ENCODE results near the gene ADCYAP1.
"Not testable (repeated sequence)": the region's sequence is repeated elsewhere in the genome, so short reads cannot be mapped to it uniquely, and the experiment has no call there.

The ADCYAP1 gene

DNA sequence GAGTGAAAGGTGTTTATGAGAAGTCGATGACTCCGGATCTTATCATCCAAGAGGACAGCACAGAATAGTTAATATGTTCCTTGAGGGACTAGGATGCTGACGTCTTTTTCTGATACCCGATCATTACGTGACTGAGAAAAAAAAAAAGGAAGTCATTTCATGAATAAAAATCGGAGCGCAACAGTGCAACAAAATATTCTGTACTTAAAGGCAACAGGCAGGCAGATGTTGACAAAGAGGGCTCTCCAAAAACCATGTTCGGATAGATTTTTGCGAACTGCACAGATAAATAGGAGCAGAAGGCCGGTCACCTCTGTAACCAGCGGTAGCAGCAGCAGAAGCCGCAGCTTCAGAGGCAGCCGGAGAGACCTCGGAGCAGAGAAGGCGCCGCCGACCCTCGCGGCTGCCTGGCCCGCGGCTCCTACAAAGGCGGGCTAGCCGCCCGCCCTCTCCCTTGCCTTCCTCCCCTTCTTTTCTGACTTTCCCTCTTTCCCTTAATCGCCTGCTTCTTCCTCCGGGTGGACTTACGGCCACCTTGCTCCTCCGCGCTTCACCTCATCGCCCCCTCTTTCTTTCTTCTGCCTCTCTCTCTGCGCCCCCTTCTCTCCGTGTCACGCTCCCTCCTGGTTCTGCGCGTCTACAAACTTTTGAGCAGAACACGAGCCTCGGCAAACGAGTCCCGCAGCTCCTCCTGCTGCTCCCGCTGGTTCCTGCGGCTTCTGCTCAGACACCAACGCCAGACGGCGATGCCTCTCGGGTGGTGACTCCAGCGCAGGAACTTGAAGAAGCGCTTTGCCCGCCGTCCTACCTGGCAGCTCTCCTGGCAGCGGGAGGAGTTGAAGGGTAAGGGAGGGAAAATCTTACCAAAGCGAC lies at the start of gene ADCYAP1:
TSS of gene ADCYAP1 (plus strand) at position 654 of the 873 bp plus-strand sequence. CDS start 516 bp downstream, outside the sequence.
- DNase-seq: peak; percentile 50

DNA sequence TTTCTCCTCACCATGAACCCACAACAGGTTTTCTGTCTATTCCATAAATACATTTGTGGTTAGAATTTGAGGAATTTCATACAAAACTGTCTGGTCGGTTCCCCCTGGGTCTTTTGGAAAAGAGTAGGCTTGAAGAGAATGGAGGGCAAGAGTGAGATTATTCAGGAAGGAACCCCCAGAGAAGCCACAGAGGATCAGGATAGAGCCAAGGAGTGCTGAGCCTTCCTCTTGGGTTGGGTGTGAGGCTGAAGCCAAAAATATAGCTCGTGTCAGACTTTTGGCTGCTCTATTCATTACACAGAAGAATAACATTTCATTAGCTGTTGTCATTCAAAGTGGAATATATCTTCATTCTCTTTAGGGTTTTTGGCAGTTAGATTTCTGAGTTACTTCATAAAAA lies 46.7 kb upstream of the ADCYAP1 start:
- DNase-seq: no peak

DNA sequence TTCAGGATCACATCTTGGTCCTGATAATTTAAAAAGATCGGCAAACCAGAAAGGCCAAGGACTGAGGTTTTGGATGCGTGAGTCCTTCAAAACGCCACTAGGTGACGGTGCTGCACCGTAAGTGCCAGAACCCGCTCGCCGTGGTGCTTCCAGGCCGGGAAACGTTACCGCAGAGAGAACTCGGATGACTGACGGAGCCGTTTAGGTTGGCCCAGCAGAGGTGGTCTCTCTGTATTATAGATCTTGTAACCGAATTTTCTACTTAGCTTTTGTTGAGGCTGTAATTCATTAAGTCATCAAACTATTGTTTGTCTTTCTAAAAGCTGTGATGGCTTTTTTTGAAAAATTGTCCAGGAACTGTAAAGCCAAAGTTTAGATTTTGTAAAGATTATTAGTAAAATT lies 39.8 kb upstream of the ADCYAP1 start:
- peak; percentile 30 for DNase-seq

DNA sequence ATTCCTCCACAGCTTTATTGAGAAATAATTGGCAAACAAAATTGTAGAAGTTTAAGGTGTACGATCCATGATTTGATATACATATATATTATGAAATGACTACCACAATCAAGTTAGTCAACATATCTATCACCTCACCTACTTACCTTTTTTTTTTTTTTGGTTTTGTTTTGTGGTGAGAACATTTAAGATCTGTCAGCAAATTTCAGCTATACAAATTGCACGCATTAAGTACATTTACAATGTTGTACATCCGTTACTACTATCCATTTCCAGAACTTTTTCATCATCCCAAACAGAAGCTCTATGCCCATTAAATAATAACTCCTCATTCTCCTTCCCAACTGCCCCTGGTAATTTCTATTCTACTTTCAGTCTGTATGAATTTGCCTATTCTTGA lies 37.4 kb upstream of the ADCYAP1 start:
- no peak for DNase-seq

DNA sequence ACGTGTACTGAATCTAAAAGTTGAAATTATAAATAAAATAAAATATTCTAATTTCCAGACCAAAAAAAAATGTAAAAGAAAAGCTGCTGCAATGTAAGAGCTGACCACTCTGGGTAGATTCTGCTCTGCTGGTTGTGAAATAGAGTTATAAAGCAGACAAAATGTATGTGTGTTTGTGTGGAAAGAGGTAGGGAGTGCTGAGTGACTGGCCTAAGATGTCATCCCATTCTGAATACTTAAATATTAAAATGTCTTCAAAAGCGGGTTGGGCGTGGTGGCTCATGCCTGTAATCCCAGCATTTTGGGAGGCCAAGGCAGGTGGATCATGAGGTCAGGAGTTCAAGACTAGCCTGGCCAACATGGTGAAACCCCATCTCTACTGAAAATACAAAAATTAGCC lies 31.2 kb upstream of the ADCYAP1 start:
- not testable (repeated sequence) for DNase-seq

DNA sequence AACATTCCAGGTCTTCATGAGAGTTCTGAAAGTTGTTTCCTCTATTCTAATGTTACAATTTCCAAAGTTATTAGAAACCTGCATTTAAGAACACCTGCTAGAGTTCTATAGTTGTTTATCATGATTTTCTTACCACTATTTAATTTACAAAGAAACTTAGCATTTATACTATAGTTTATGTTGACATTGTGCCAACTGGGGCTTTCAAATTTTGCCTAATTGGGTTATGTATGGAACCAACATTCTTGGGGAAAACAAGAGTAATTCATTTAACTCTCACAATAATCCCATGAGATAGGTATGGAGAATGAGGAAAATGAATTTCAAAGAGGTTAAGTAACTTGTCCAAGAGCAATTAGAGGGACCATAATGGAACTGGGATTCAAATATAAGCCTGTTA lies 28.8 kb upstream of the ADCYAP1 start:
- DNase-seq: no peak

DNA sequence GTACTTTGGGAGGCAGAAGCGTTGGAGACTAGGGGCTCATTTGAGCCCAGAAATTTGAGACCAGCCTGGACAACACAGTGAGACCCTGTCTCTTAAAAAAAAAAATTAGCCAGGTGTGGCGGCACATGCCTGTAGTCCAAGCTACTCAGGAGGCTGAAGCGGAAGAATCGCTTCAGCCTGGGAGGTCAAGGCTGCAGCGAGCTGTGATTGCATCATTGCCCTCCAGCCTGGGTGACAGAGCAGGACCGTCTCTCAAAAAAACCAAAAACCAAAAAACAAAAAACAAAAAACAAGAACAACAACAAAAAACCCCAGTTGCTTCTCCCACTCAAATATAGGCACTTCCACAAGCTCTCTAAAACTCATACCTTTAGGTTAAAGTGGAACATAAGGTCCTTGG lies 27.4 kb upstream of the ADCYAP1 start:
- no peak for DNase-seq

DNA sequence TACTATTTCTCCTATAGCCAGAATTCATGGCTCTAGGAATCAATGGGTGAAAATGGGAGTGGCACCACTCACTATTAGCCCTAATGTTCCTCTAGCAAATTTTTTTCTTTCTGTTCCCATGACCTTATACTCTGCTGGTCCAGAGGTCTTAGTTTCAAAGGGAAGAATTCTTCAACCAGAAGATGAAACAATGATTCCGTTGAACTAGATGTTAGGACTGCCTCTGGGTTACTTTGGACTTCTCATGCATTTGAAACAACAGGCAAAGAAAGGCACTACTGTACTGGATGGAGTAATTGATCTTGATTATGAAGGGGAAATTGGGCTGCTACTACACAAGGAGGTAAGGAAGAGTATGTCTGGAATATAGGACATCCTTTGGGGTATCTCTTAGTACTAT lies 18.6 kb upstream of the ADCYAP1 start:
- no peak for DNase-seq

DNA sequence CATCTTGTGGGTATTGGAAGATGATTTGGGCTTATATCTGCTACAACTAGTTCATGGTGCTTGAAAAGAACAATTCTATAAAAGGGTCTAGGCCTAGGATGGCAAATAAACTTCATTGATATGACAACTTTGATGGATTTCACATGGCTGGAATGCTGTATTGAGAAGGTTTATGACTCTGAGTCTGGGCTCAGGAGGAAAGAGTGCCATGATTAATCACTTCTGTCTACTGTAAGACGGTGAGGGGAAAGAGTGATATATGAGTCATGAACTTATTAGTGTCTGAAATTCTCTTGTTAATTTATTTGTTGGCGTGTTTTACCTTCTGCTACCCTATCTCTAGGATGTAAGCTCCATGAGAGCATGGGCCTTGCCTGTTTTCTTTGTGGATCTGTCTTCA lies 17.0 kb upstream of the ADCYAP1 start:
- no peak for DNase-seq

DNA sequence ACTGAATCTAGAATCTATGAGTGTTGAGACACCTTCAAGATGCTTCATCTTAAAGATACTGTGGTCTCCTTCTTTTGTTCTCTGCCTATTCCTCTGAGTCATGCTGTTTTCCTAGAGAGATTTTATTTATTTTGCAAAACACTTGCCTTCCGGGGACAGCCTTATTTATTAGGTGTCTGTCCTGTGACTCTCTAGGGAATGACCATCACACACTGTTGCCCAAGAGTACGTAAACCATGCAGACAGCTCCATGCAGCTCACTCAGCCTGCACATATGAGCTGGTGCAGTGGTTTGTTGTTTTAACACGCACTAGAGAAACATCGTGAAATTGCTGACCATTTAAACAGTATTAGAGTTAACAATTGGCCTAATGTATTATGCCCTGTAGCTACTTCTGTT lies 12.4 kb upstream of the ADCYAP1 start:
- no peak for DNase-seq

DNA sequence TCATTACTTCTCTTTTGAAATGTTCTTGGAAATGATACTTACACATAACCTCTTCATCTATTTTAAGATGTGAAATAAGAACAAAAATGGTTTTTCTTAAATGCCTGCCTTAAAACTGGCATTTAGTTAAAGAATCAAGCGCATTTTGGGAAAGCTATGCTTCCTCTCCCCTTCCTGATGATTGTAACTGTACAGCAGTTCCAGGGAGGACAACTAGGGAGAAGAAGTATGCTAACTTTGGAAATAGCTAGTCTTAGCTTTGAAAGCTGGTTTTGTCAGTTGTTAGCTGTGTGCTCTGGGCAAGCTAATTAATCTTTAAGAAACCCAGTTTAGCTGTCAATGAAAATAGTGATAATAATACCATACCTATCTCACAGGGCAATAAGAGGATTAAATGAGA lies 8.4 kb upstream of the ADCYAP1 start:
- no peak for DNase-seq

DNA sequence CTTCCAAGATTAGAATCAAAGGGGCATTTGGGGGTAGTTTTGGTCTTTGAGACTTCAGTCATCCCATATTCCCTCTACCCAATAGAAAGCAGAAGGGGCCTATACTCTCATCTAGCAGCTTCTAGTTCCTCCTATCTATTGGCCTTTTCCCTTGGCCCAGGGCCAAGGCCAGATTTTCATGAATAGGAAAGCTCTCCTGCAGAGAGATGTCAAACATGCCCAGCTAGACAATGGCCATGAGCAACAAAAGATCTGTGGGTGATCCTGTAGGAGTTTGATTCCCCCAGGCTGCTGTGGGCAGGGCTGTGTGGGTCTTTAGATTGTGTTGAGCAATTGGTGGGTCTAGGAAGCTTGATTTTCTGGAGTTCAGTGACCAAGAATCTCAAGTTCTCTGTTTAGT lies 2.9 kb upstream of the ADCYAP1 start:
- no peak for DNase-seq

DNA sequence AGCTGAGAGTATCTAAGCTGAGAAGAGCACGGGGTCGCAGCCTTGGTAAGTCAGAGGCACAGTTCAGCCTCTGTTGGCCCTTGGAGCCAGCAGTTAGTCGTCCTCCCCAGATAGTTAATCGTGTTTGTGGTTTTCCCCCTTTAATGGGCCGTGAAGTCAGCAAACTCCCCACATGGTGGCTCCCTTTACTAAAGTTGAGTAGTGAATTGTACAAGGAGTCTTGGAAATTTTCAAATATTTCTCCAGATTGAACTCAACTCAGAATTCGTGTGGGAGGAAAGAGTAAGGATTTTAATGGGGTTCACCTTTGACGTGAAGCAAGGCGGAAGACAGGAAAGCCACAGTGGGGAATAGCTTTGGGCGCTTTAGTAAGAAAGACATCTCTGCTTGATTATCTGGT lies 2.4 kb upstream of the ADCYAP1 start:
- no peak for DNase-seq

DNA sequence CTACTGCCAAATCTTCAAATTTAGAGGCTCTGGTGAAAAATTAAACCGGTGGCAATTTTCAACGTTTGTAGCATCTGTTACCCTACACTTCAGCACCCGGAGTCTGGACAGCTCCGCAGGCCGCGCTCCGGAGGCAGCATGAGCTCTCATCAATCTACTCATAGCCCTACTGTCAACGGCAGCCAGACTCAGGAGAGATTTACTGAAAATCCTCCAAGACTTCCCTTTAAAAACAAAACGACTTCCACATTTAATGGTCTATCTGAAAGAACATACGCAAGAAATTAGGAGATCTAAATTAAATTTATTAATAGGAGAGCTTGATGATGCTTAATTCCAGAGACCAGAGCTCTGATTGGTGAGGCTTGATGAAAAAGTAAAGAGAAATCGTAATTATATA lies 970 bp upstream of the ADCYAP1 start:
- DNase-seq: peak; percentile 6

DNA sequence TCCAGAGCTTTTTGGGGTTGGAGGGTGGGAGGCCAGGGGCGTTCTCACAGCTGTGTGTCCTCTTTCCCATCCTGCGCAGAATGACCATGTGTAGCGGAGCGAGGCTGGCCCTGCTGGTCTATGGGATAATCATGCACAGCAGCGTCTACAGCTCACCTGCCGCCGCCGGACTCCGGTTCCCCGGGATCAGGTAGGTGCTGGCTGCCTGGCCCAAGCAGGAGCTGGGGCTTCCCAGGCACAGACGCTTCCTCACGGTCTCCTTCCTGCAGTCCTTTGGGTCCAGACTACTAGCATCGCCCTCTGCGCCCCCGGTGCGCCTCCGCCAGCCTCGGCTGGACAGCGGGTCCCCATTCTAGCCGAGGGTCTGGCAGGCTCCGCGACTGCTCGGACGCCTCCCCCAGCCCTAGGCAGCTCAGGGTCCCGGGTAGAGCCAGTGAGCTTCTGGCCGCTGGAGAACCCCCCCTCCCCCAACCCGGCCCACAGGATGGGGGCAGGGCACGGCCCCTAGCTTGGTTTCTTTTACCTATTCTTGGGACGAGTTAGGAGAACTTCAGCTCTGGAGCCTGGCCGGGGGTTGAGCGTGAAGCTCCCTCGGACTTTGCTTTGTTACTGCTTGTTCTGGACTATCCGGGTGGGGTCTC lies 756 bp downstream of the ADCYAP1 start:
- no peak for DNase-seq

DNA sequence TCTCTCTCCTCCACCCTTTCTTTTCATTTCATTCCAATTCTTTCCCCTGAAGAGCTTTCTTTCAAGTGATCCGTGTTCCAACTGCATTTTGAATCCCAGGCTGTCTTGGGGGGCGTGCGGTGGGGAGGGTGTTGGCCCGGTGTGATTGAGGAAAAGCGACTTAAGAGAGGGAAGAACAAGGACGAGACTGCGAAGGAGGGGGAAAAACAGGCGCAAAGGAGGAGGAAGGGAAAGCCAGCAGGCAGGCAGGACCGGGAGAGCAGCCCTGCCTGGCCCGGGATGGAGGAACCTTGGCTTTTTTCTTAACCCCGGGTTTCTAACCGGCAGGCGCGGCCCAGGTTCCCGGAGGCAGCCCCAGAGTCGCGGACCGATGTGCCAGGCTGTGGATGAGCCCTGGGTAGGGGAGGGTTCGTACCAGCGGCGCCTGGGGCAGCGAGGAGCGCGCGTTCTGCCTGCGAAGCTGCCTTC lies 1.3 kb downstream of the ADCYAP1 start:
- DNase-seq: no peak

DNA sequence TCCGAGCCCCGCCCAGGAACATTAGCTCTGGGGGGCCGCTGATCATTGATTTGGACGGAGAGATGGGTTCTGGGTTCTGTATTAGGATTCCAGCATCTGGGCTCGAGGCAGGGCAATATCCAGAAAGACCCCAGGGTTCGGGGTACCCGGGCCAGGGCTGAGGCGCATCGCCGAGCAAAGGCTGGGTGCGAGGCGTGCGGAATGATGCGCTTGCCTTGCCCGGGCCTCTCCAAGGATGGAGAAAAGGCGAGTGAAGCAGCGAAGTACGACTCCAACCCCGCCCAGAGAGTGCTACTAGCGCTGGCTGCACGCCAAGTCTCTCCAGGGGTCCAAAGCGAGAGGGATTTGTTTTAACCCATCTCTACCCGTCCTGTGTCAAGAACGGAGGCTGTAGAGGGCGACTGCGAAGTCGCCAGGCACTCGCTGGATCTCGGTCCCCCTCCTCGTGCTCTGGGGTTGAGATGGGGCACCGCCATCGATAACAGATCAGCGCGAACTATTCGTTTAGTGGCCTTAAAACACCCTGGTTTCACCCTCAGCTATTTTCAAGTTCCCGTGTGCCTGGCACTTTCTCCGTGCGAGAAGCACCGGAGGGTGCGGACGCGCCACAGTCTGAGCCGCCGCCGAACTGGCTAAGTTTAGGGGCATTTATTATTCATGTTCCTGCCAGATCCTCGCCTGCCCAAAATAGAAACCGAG lies 1.9 kb downstream of the ADCYAP1 start:
- peak; percentile 47 for DNase-seq

DNA sequence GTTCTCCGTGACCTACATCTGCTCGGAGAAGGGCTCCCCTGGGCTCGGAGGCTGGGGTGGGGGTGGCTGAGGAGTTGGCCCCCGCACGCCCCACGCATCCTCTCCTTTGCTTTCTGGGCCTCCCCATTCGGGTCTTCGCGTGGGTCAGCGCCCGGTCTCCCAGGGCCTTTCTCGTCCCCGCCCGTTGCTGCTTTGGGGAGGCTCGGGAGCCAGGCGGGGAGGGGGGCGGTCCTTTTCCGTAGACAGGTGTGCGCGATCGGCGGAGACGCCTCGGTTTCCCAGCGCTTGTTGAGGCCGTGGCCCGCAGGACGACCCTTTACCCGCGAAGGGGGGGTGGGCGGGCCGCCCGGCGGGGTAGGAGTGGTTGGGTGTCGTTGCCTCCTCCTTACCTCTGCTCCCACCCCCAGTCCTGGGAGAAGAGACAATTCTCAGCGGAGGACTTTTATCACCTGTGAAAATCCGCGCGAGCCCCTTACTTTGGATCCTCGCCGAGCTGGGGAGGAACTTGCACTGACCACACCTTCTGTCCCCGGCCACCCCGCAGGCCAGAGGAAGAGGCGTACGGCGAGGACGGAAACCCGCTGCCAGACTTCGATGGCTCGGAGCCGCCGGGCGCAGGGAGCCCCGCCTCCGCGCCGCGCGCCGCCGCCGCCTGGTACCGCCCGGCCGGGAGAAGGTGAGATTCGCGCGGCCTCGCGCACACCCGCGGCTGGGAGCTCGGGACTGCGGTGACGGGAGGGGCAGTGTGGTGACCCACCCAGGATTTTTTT lies 2.6 kb downstream of the ADCYAP1 start:
- no peak for DNase-seq

DNA sequence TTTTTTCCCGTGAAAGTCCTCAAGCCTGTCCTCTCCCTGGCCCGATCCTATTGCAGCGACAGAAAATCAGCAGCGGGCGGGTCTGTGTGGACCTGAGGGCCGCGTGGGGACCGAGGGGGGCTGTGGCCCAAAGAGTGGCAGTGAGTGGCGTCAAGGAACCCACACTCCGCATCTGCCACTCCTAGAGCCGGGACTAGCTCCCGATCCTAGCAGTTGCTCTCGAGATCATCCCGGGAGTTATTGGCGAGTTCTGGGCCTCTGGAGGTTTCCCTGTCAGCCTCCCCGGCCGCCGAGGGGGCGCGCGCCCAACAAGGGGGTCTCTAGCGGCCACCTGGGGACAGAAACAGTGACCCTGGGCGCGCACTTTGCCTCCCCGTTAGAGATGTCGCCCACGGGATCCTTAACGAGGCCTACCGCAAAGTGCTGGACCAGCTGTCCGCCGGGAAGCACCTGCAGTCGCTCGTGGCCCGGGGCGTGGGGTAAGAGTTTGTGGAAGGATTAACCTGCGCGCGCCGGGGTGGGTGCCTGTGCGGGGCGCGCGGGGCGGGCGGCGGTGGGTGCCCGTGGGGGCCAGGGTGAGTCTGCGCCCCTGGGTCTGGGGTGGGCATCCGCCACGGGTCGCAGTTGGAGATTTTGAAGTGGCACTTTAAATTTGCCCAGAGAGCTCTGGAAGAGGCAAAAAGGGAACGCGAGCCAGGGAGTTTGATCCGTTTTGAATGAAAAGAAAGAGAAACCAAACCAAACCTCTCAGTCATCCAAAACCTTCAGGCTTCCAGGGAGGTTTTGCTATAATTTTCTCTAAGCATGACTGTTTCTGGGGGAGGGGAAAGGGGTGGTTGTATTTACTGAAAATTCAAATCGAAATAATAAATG lies 3.5 kb downstream of the ADCYAP1 start:
- DNase-seq: no peak

DNA sequence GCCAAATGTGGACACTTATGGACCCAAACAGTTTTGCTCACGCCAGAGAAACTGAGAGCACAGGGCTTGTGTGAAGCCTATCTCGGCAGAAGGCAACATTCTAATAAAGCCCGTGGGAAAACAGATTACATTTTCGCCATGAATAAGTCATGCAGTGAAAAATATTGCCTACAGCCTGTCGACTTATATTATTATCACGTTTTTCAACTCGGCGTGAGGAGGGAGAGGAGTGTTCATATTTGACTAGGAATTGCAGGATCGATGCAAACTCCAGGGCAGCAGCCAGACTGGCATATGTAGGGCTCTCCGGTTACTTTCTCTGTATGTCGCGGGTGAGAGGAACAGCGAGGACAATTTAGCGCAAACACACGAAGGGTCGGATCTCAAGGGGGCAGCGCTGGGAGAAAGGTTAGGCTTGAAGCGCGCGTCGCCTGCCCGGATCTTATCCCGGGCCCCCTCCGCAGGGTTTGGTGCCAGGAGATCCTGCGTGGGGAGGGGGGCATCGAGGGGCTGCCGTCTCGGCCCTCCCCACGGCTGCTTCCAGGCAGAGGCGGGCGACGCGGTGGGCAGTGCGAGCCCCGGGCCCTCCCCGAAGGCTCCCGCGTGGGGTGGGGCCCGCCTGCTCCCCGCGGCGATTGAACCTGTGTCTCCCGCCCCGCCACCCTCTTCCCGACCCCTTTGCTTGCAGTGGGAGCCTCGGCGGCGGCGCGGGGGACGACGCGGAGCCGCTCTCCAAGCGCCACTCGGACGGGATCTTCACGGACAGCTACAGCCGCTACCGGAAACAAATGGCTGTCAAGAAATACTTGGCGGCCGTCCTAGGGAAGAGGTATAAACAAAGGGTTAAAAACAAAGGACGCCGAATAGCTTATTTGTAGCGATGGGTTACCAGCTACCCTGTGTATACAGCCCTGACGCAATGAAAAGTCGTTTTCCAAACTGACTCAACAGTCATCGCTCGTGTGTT lies 4.4 kb downstream of the ADCYAP1 start:
- no peak for DNase-seq

DNA sequence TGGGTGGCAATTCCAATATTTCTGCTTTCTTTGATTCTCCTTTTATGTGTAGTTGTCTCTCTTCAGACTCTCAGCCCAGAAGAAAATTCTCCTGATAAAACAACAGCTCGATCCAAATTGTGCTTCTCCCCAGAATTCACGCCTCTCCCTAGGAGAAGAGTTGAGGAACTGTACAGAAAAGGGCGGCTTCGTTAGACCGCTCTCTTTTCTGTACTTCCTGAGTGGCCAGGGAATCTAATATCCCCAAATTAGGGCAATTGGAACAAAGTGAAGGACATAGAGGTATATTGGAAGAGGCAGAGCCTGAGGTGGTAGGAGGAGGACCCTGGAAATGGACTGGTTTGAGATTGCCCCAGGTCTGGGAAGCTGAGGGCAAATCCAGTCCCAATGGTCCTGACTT lies 5.6 kb downstream of the ADCYAP1 start:
- no peak for DNase-seq

Measured in NCI-H524 treated with DMSO at 0.1 percent for 48 hours (cell line).